ENCODE measurements around the gene EYA4.

The EYA4 gene

GRCh38 chr6:133259561-133259960, 18.4 kb downstream of the EYA4 start:
- no peak overlapping the region for H3K4me3 ChIP-seq (ENCODE audit: low read depth, low read length)
- in situ Hi-C loops (cut with HindIII; ENCODE audit: low sequenced_read_pairs), result no loop called here
- no peak for DNase-seq (ENCODE audit: low read depth, low spot score)
- TF ChIP-seq, protein P1, sequence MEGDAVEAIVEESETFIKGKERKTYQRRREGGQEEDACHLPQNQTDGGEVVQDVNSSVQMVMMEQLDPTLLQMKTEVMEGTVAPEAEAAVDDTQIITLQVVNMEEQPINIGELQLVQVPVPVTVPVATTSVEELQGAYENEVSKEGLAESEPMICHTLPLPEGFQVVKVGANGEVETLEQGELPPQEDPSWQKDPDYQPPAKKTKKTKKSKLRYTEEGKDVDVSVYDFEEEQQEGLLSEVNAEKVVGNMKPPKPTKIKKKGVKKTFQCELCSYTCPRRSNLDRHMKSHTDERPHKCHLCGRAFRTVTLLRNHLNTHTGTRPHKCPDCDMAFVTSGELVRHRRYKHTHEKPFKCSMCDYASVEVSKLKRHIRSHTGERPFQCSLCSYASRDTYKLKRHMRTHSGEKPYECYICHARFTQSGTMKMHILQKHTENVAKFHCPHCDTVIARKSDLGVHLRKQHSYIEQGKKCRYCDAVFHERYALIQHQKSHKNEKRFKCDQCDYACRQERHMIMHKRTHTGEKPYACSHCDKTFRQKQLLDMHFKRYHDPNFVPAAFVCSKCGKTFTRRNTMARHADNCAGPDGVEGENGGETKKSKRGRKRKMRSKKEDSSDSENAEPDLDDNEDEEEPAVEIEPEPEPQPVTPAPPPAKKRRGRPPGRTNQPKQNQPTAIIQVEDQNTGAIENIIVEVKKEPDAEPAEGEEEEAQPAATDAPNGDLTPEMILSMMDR (IDR thresholded peaks at IDR 0.05; ENCODE audit: low read depth, low read length), result no peak

DNA sequence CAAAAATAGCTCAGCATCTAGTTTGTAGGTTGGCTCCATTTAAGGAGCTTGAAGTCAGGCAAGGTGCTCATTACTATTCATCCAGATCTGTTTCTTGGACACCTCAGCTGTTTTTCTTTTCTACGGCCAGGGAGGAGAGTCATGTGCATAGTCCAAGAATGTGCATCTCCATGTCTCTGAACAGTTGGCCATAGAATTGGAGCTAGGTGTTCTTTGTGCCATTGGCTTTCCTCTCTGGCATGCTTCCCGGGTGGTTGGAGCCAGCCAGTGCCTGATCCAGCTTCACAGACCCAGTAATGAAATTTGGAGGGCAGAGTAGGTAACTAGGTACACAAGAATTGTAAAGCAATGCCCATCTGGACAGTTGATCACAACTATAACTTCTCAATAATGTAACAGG, 21.6 kb downstream of the EYA4 start:
- DNase-seq (ENCODE audit: low read depth, low spot score), result no peak
- in situ Hi-C loops (cut with HindIII; ENCODE audit: low sequenced_read_pairs), result no loop called here
- no peak overlapping the region for H3K4me3 ChIP-seq (ENCODE audit: low read depth, low read length)
- TF ChIP-seq, protein P1 (IDR thresholded peaks at IDR 0.05; ENCODE audit: low read depth, low read length), result no peak

DNA sequence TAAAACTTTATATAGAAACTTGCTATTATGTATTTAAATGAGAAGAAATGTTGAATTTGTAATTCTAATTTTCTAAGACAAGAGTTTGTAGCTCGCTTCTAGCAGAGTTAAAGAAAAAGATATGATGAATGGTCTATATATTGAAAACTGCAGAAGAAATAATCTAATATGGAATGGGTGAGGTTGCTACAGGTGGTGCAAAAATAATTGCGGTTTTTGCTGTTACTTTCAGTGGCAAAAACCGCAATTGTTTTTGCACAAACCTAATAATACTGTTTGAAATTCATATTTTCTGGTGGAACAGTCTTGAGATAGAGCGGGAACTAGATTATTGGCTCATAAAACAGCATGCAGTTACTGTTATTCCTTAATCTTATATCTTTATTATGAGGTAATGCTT, 23.9 kb downstream of the EYA4 start:
- H3K4me3 ChIP-seq (ENCODE audit: low read depth, low read length), result no peak overlapping the region
- TF ChIP-seq, protein P1 (IDR thresholded peaks at IDR 0.05; ENCODE audit: low read depth, low read length), result no peak
- in situ Hi-C loops (cut with HindIII; ENCODE audit: low sequenced_read_pairs), result no loop called here
- DNase-seq (ENCODE audit: low read depth, low spot score), result no peak

DNA sequence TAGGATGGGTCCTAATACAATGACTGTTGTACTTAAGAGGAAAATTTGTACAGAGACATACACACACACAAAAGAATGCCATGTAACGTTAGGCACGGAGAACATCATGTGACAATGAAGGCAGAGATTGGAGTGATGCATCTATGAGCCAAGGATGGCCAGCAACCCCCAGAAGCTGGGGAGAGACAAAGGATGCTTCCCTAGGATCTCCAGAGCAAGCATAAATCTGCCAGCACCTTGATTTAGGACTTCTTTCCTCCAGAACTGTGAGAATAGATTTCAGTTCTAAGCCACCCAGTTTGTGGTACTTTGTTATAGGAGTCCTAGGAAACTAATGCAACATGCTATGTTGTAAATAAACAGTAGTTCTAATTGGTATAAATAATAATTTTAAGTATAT, 25.0 kb downstream of the EYA4 start:
- TF ChIP-seq, protein P1 (IDR thresholded peaks at IDR 0.05; ENCODE audit: low read depth, low read length), result no peak
- DNase-seq (ENCODE audit: low read depth, low spot score), result no peak
- no peak overlapping the region for H3K4me3 ChIP-seq (ENCODE audit: low read depth, low read length)
- in situ Hi-C loops (cut with HindIII; ENCODE audit: low sequenced_read_pairs), result no loop called here

DNA sequence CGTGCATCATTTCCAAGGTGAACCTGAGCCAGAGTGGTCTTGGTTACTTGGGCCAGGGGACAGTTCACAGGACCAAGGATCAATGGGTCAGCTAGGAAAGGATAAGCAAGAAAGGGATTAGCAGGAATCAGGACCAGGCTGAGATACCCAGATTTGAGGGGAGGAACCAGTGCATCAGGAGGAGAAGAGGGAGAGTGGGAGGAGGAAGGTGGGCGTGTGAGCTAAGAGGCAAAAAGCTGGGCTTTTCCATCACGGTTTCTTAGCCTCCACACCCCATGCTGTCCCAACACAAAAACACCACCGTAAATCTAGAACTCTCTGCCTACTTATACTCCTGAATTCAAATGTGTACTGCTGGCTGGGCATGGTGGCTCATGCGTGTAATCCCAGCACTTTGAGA, 27.5 kb downstream of the EYA4 start:
- TF ChIP-seq, protein P1 (IDR thresholded peaks at IDR 0.05; ENCODE audit: low read depth, low read length), result no peak
- no peak for DNase-seq (ENCODE audit: low read depth, low spot score)
- H3K4me3 ChIP-seq (ENCODE audit: low read depth, low read length), result no peak overlapping the region
- in situ Hi-C loops (cut with HindIII; ENCODE audit: low sequenced_read_pairs), result no loop called here

DNA sequence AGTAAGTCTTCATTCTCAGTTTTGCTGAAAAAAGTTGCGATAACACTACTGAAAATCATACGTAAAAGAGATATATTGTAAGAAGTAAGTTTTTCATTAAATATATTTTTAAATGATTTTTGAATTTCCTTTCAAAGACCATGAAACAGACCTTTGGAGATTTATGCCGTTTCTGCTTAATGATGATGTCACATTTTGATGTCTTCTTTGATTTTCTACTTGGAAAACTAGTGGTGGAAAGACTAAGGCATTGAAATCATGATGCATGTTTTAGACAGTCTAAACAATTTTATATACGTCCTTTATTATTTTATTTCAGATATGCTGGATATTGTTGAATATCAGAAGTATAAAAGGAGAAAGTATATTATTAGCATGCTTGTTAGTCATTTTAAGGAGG, 33.7 kb downstream of the EYA4 start:
- in situ Hi-C loops (cut with HindIII; ENCODE audit: low sequenced_read_pairs), result no loop called here
- TF ChIP-seq, protein P1 (IDR thresholded peaks at IDR 0.05; ENCODE audit: low read depth, low read length), result no peak
- no peak overlapping the region for H3K4me3 ChIP-seq (ENCODE audit: low read depth, low read length)
- DNase-seq (ENCODE audit: low read depth, low spot score), result no peak

DNA sequence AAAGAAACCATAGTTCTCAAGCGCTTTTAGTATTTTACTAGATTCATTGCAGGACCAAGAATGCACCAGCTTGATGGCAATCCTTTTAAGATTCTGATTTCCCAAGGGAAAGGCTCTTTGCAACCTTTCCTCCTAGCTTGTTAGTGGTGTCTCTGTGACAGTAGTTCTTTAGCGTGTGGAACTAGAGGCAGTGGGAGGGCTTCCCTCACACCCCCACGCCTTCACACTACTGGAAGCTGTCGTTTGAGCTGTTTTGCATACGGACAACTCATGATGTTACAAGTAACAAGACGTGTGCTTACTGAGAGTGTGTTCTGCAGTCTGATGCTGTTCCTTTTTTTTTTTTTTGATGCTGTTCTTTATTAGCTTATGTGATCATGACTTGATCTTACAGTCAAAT, 34.1 kb downstream of the EYA4 start:
- no peak for DNase-seq (ENCODE audit: low read depth, low spot score)
- TF ChIP-seq, protein P1 (IDR thresholded peaks at IDR 0.05; ENCODE audit: low read depth, low read length), result no peak
- in situ Hi-C loops (cut with HindIII; ENCODE audit: low sequenced_read_pairs), result no loop called here
- H3K4me3 ChIP-seq (ENCODE audit: low read depth, low read length), result no peak overlapping the region
